ENCODE results near the gene ZNF724. TPM values are rescaled to one million over a fixed set of nuclear protein-coding genes. Genes with fewer than 3 reads are reported as not detected.

ZNF724 gene
- total and polyA plus RNA-seq, 10 of the 15 experiments (the other 5 are each of a cell fraction or from before 2014, with no cell fraction given): 0.71 to 14.7 (median 4.2) TPM

DNA sequence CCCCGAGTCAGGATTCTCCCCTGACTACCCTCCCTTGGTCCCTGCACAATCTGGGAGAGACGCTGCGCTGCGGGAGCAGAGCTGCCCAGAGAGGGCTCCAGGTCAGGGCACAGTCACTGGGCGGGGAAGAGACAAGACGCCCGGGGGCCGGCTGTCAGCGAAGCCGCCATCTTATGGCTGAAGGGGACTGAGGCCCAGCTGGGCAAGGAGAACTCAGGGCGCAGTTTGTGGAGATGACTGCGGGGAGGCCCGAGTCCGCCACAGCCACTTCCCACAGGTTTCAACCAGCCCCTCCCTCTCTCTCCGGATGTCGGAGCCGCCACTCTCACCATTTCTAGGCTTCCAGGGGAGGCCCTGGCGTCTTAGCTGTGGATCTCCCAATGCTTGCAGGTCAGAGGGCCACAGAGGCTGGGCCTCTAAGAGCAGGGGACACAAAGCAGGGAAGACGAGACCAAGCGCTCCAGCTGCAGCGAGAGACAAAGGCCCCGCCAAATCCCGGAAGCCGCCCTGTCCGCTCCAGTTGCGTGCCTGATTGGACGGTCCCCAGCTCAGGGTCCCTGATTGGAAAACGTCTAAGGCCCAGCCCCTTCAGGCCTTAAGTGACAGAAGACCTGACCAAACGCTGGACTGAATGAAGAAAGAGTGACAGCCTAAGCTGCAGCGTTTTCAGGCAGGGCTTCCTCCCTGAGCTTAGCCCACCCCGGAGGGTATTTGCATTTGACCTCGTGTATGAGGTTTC lies at the start of gene ZNF724 (continued):
- TF ChIP-seq ZBTB11 (CRISPR knock-in tag; IDR thresholded peaks at IDR 0.05) (no peak), BACH1 (IDR thresholded peaks at IDR 0.05; ENCODE audit: borderline replicate concordance) (no peak), RAD51 (IDR thresholded peaks at IDR 0.05) (no peak), CREB1 (IDR thresholded peaks at IDR 0.05; ENCODE audit: low read depth) (peak; percentile 61), ZNF687 (IDR thresholded peaks at IDR 0.05) (no peak), POLR2A (IDR thresholded peaks at IDR 0.05; ENCODE audit: low read depth, low read length) (peak; percentile 87), ATF7 (IDR thresholded peaks at IDR 0.05; ENCODE audit: low read depth) (peak; percentile 54; the same call in 1 of the 2 replicates), BCL11A (IDR thresholded peaks at IDR 0.05; ENCODE audit: low read depth, low read length) (no peak), IKZF2 (IDR thresholded peaks at IDR 0.05) (0 out of 4 replicates have a peak, but pooled peaks of 1 of the 2 experiments have one; percentile 30), JUNB (IDR thresholded peaks at IDR 0.05) (no peak), ZBTB33 (IDR thresholded peaks at IDR 0.05) (no peak), RB1 (IDR thresholded peaks at IDR 0.05; ENCODE audit: borderline replicate concordance) (peak; percentile 56; the same call in 1 of the 2 replicates), RELA (IDR thresholded peaks at IDR 0.05; ENCODE audit: borderline replicate concordance, partially characterized antibody) (peak; percentile 18), ZNF384 (IDR thresholded peaks at IDR 0.05; ENCODE audit: borderline replicate concordance, low read depth, low read length) (no peak), E4F1 (IDR thresholded peaks at IDR 0.05; ENCODE audit: borderline replicate concordance, partially characterized antibody) (peak; percentile 64), RBBP5 (conservative IDR thresholded peaks at IDR 0.05) (no peak), MTA3 (IDR thresholded peaks at IDR 0.05; ENCODE audit: borderline replicate concordance, low read length) (no peak)
- TF ChIP-seq, protein P1, sequence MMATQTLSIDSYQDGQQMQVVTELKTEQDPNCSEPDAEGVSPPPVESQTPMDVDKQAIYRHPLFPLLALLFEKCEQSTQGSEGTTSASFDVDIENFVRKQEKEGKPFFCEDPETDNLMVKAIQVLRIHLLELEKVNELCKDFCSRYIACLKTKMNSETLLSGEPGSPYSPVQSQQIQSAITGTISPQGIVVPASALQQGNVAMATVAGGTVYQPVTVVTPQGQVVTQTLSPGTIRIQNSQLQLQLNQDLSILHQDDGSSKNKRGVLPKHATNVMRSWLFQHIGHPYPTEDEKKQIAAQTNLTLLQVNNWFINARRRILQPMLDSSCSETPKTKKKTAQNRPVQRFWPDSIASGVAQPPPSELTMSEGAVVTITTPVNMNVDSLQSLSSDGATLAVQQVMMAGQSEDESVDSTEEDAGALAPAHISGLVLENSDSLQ (IDR thresholded peaks at IDR 0.05): peak; percentile 100
